AG08396 (cell line): ENCODE measurements around the gene ROR2.

ENCODE experiments used
- DNase-seq: peaks from one replicate; pipeline ENCODE4 v3.0.0; 2012; ENCODE audit warnings: low spot score, mixed read lengths

The ROR2 gene

DNA sequence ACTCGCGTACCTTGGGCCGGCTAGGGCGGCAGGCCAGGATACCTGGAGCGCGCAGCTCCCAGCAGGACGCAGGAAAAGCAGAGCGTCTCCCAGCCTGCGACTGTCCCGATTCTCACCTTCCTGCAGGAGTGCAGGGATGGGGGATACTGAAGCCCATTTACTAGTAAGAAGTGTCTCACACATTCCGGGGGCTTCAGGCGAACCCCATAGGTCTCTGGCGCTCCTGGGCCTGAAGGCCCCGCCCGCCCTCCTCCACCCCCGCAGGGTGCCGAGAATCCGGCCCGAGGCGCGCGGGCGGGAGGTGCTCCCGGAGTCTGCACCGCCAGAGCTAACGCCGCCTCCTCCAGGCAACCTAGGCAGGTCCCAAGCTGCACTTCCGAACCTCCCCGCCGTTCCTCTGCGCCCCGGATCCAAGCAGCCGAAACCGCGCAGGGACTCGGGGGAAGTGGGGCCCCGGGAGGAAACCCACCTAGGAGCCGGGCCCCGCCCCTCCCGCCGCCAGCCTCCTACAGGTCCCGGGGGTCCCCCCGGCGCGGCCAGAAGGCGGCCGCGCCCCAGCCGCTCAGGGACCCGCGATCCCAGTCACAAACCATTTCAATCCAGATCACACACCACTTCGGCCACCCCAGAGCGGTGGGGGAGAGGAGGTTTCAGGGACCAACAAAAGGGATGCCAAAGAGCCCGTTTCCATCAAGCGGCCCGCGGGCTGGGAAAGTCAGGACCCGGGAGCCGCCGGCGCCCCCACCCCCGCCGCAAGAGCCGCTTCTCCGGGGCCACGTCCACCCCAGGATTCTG, 1.2 kb downstream of the ROR2 start:
- DNase-seq: peak; percentile 52

DNA sequence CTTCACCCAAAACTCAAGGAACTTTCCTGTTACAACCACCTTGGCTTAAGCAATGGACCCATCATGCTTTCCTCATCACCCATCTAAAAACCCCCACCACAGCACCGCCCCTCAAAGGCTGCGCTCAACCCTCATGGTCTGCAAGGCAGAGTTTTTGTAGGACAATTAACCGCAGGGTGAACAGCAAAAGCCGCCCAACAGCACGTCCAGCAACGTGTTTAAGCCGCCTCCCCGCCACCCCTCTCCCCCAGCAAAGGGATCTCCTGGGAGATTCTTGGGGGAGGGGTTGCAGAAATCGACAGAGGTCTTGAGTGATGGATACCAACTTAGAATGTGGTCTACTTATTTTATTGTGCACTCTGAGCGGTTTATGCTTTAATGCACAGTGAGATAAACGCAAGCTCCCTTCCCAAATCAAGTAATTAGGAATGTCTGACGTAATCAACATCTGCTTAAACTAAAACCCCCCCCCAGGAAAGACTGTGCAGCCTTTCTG, 1.9 kb downstream of the ROR2 start:
- DNase-seq: no peak

DNA sequence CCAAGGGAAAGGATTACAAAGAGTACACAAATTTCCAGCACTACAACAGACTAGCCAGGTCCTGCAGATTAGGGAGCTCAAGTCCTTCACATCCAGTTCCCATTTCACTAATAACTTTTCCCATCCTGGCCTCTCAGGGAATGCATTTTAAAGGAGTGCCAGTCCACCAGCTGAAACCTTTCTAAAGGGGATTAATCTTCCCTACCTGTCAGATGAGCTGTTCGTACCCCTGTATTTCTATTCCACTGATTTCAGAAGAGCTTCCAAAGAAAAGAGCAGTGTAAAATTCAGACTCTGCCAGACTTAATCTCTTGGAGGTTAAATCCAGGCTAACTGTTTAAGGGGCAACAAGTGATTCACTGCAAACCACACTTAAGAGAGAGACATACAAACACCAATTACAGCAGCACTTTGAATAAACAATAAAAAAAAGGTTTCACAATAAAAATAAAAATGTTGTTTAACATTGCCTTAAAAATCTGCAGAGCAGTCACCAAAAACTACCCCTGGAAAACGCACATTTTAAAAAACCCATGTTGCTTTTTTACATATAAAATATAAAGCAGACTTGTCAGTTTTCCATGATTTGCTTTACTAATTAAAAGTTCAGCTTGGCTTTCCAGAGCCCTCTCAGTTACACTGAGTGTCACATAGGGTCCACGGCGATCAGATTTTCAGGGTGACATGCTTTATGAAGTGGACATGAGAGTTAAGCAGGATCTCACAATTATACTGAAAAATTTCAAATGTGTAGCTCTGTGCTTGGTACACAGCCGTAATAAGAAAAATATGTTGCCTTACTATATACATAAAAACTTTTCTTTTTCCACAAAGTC, 3.2 kb downstream of the ROR2 start:
- DNase-seq: no peak

DNA sequence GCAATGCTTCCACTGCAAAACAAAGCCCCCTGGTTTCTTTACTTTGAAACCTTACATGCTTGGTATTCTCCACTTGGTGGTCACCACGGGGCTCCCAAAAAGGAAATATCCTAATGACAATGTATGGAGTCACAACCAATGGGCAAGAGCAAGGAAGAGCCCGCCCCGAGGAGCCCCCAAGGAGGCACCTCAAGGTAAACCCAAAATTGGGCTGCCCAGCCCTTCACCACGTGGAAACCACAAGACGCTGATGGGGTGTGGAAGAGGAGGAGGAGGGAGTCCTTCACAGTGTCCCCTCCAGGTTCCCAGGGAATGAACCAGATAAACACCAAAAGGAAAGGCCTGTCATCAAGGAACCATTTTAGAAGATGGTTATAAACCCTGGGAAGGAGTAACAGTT, 3.8 kb downstream of the ROR2 start:
- DNase-seq: no peak

DNA sequence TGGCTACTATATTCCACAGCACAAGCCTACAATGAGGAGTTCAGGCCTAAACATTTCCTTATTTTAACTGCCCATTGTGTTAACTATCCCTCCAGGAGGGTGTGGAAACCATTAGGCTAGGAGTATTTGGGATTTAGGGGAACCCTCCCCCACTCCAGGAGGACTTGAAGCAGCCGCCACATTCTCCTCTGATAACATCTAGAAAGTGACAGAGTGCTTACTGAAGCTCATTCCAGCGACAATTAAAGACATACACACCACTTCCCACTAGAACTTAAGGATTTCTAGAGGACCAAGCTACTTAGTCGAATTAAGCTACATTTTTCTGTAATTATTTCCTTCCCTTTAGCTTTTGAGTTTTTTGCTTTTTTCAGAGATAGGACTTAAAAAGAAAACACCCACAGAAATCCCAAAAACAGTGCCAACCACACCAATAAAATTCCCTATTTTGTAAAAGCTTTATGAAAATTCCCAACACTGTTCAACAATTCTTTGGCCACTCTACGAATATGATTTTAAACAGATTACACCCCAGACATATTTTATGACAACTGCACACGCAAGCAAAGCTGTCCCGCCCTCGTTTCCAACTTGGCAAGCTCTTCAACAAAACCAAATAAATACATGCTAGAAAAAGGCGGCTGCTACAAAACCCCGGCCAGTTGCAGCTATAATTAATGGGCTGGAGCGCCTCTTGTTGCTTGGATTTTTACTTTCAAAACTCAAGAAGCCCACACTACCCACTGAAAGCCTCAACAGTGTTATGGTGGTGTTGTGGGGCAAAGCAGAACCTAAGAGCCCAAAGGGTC, 4.5 kb downstream of the ROR2 start:
- no peak for DNase-seq

DNA sequence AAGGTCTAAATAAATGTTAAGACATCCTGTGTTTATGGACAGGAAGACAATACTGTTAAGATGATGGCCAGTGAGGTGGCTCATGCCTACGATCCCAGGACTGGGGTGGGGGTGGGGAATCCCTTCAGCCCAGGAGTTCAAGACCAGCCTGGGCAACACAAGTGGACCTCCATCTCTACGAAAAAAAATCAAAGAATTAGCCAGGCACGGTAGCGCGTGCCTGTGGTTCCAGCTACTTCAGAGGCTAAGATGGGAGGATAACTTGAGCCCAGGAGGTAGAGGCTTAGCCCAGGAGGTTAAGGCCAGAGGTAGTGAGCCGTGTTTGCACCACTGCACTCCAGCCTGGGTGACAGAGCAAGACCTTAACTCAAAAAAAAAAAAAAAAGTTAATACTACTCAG, 5.3 kb downstream of the ROR2 start:
- no peak for DNase-seq

DNA sequence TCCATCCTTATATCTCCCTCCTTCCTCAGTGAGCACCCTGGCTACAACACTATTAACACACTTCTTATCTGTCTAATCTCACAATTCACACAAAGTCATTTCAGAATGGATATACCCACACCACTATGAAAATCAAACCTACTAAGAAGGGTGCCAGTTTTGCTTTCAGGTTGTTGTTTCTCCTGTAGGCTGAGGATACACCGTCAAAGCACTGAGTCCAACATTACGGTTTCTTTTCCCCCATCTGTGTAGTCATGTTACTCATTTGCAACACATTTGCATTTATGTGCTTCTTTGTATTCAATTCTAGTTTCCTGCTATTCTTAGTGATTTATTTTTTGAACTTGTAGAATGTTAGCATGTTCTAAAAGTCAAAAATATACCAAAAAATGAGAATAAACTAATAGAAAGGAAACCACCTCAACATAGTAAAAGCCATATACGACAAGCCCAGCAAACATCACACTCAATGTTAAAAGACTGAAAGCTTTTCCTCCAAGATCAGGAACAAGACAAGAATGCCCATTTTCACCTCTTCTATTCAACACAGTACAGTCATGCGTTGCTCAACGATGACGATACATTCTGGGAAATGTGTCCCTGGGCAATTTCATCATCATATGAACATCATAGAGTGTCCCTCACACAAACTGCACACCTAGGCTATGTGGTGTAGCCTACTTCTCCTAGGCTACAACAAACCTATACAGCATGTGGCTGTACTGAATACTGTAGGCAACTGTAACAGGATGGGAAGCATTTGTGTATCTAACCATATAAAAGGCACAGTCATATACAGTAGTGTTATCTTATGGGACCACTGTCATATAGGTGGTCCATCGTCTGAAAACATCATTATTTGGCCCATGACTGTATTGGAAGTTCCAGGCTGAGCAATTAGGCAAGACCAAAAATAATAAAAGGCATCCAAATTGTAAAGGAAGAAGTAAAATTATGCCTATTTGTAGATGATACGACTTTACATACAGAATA, 6.3 kb downstream of the ROR2 start:
- DNase-seq: no peak

DNA sequence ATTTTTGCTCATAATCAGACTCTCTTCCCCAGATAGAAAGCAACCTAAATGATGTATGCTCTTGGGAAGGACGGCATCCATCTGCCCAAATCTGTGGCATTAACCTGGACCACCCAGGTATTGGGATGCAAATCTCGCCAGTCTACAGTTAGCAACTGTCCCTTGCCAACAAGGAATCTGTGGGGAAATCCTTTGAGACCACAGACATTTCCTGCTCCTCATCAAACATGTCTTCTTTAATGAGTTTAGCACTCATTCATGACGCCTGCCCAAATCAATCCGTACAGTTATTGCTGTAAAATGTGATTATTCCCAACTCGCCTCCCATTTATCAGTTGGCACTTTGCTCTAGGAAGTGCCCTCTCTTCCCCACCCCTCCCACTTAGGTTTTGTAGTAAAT, 7.8 kb downstream of the ROR2 start:
- DNase-seq: no peak

DNA sequence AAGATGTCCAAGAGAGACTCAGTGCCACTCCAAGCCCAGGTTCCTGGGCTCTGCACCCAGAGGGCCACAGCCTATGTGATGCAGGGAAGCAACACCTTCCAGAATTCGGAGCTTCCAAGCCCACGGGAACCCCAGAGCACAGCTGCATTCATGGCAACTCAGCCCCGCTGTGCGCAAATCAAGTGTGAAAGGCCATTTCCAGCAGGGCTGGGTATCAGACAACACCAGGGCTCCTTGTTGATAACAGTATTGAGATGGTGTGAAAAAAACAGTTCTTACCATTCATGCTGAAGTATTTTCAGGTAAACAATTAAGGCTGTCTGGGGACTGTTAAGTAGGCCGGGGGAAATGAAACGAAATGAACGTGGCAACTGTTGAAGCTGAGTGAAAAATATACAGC, 10.1 kb downstream of the ROR2 start:
- no peak for DNase-seq

DNA sequence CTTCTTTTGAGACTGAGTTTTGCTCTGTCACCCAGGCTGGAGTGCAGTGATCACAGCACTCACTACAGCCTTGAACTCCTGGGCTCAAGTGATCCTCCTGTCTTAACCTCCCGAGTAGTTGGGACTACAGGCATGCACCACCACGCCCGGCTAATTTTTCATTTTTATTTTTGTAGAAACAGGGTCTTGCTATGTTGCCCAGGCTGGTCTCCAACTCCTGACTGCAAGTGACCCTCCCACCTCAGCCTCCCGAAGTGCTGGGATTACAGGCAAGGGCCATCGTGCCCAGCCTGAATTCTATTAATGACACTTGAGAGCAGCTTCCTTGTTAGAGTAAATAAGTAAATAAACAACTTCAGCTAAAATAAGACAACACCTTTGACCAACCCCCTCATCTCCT, 12.3 kb downstream of the ROR2 start:
- DNase-seq: no peak

DNA sequence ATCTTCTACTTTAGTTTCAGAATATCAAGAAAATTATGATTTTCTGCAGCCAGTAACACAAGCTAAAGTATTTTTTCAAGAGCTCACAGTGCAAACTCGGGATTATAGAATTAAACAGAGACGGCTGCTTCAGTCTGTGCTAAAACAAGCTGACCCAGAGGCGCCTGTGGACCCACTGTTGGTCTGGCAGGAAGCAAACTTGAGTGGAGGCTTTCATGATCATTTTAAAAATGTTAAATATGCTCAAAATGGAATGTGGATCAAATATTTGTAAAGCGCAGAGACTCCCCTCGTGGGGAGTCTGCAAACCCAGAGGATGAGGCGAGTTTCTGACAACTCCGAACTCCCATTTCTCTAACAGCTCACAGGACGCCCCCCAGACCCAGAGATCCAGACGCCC, 13.0 kb downstream of the ROR2 start:
- no peak for DNase-seq

DNA sequence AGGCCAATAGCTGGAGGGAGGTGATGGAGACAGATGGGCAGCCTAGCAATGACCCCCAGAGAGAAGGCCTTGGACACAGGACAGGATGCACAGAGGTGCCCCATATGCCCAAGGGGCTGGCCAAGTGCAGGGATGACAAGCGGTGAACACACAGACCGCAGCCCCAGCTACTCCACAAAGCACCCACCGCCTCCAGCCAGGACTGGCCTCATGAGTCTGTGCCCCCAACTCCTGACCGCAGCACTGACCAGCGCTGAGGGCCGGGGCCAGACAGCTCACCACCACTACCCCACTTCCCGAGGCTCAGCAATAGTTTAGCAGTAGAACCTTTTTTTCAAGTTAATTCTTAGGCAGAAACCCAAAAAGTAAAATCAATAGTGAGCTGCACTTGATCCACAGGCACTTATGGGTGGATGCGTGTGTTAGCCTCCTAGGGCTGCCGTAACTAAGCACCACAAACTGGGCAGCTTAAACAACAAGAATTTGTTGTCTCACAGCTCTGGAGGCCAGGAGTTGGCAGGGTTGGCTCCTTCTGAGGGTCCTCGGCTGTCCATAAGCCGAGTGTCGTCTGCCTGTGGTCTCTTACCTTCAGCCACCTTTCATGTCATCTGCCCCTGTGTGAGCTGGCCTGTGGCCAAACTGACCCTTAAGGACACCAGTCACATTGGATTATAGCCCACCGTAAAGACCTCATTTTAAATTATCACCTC, 14.1 kb downstream of the ROR2 start:
- DNase-seq: no peak

DNA sequence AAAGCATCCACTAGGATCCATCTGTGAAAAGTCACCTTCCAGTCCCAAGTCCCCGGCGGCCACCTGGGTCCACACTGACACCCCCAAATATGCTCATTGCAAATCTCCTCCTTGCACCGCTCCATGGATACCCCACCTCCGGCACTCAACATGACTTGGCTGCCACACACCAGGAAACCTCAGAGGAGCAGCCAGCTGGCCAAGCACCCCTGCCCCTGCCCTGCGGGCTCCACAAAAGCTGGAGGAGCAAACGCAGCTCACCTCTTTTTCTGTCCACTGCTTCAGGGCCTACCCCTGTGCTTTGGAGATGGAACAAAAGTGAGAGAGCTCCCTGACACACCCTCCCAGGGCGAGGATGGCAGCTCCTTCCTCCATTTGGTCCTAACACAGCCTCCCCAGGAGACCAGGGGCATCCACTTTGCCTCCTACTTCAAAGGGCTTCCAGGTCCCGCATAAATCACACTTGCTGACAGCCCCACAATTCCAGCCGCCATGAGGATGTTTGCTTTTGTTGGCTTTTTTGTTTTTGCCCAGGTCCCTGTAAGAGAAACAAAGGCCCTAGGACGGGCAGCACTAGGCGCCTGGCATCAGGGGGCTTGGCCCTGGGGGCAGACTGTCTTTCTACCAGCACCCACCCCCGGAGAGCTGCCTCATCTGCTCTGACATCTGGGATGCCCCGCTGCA, 14.8 kb downstream of the ROR2 start:
- DNase-seq: no peak

DNA sequence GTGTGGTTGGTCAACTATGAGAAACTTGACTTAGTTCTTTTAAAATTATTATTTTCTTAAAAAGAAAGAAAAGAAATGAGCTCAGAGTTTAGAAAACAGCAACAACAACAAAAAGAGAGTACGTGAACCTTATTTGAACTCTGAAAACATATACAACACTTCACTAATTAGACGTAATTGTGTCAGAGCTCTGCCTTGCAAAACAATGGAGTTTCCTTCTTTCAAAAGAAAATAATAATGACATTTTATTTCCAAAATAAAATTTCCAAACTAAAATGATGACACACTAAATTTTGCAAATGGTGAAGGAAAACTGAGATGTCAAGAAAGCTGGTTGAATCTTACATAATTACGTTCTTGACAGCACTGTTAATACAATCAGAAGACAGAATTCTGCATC, 15.4 kb downstream of the ROR2 start:
- DNase-seq: no peak

DNA sequence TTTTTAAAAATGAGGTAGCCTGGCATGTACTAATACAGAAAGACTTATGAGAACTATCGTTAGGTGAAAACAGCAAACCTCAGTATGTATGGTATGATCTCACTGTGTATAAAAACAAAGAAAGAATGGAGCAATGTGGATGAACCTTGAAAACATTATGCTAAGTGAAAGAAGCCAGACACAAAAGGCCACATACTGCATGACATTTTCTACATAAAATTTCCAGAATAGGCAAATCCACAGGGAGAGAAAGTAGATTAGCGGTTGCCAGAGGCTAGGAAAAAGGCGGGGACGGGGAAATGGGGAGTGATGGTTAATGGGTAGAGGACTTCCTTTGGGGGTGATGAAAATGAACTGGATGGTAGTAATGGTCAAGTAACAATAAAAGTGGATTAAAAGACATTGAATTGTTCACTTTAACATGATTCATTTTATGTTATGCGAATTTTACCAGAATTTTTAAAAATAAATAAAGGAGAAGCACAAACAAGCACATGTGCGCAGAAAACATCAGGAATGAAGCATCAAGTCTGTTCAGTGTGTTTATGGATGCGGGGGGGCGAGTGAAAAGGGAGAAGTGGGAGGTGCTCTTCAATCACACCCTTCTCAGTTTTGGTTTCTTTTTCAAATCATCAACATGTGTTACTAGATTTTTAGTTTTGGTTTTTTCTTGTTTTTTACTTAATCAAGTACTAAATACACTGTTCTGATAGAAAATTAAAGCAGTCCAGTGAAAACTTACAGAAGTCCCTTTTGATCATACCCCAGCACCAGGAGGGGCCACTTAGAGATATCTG, 16.3 kb downstream of the ROR2 start:
- no peak for DNase-seq

DNA sequence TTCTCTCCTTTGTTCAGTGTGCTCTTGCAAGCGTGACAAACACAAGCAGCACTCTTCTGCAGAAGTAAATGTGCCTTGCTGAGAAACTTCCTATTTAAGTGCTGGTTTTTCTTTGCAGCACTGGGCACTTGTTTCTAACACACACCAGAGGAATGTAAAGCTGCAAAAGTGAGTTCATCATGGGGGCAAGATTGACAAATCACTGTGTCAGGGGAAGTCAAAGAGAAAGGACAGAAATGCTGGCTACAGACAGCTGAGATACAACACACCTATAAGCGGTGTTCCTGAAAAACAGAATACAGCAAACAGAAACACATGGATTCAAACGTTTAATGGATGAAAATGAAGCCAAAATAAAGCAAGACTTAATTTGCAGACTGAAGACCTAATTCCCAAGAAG, 19.6 kb downstream of the ROR2 start:
- no peak for DNase-seq

DNA sequence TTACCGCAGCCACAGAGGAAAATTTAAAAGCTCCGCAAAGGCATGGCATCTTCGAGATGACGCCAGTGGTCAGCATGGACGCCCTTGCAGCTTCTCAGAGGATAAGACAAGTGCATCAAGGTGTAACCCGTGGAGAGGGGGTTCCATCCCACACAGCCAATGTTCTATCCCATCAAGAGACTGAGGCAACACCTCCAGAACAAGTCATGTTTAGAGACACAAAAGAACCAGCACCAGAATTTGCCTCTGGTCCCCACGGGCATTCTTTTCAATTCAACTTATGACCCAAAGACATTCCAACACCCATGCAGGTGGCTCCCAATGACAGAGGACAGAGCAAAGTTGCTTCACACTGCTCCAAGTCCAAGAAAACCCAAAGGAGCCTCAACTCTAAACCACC, 20.7 kb downstream of the ROR2 start:
- no peak for DNase-seq

DNA sequence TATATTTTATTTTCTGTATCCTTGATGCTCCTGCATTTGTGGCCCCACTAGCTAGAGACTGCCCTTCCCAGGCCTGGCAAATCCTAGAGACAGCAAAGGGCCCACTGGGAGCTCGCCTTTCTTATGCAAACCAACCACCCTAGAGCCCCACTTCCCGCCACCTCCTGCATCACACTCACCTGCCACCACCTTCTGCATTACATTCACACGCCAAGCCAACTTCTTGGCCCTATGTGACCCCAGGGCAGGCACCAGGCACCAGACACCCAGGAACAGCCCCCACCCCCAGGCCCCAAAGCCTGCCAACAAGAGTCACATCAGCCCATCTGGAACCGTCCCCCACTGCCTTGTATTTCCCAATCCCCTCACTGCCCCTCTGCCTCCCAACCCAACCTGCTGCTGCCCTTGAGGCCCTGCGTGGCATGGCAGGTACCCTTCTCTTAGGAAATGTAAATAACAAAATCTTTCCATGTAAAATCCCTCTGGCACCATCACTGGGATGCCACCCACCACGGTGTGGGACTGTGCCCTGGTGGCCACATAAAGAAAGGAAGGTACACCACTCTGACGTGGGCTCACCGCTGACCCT, 22.0 kb downstream of the ROR2 start:
- no peak for DNase-seq

DNA sequence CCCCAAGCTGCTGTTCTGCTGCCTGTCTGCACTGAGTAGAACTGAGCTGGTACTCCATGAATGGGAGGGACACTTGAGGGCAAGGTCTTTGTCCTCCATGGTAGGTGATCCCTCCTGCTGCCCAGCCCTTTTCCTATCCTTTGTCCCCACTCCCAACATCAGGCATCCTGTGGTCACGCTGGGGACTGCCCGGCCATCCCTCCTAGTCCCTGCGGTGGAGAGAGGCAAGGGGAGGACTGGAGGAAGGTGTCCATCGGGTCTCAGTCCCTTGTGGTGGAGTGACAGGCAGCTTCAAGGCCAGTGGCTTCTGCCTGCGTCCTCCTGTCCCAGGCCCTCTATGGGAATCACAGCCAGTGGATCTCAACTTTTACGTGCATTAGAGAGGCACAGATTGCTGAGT, 25.9 kb downstream of the ROR2 start:
- DNase-seq: no peak
